CD1c-positive myeloid dendritic cell (primary cell): Measurements from ENCODE around the gene HERC2.

Source experiments
- DNase-seq: peaks from one replicate; pipeline ENCODE4 v3.0.0-alpha.2; 2016; ENCODE audit errors: extremely low spot score

Gene HERC2

GRCh38 chr15:28096670-28097431 lies 225.1 kb downstream of the HERC2 start:
- DNase-seq = no peak

DNA sequence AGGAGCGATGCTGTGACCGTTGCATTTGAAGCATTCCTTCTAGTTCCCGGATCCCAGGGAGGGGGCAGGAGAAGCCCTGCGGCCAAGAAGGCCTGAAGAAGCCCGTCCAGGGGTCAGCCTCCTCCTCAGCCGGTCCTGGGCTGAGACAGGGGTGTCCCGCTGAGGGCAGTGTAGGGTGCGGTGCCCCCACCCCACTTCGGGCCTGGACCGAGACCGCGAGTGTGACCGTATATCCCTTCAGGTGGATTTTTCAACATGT lies 225.6 kb downstream of the HERC2 start:
- DNase-seq = no peak

DNA sequence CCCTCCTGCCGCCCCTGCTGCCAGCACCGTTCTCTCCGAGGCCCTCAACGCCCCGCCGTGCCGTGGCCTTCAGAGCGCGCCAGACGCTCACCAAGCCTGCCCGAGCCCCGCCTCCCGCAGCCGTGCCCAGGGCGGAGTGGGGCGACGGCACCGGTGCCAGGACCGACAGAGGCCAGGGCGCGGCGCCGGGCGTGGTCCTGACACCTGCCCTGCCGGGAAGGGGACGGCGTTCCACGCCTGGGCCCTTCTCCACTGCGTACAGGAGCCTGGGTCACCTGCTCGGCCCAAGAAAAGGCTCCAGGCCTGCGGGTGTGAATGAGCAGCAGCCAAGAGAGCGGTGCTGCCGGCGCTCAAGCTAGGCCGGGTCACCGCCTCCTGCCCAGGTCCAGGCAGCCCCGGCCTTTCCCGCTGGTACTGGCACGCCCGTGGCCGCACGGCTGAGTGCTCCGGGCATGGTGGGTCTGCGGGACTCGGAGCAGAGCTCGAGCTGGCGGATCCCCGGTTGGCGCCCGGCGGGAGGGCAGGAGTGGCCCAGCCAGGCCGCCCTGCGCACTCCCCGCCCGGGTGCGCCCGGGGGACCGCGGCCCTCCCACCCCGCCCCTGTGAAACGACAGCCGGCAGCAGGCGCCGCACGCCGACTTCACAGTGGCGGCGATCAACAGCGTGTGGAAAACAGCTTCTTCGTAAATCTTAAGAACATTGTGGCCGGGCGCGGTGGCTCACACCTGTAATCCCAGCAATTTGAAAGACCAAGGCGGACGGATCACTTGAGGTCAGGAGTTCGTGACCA lies 227.1 kb downstream of the HERC2 start:
- peak; percentile 11 for DNase-seq

- DNase-seq = no peak
These were observed 228.0 kb downstream of the HERC2 start for GRCh38 chr15:28093752-28094535.

GRCh38 chr15:28091313-28091712 lies 230.7 kb downstream of the HERC2 start:
- DNase-seq = no peak

DNA sequence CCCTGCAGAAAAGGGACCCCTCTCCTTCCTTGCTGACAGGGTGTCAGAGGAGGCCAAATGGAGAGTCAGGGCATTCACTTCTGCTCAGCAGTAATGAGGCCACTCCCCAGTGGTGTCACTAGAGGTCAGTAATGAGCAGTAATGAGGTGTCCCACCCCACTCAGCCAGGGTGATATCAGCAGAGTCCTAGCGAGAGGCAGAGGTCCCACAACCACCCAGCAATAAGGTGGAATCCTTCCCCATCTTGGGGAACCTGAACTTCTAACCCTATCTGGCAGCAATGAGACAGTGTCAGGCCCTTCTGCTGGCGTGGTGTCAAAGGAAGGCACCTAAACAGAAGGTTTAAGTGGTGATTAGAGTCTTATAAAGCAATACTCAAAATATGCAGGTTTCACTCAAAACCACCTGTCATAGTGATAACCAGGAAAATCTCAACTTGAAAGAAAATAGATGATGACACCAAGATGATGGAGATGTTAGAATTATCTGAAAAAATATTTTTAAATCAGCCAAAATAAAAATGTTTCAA lies 235.7 kb downstream of the HERC2 start:
- peak; percentile 58 for DNase-seq

- DNase-seq = no peak
These were observed 236.3 kb downstream of the HERC2 start for GRCh38 chr15:28085489-28086174.

DNA sequence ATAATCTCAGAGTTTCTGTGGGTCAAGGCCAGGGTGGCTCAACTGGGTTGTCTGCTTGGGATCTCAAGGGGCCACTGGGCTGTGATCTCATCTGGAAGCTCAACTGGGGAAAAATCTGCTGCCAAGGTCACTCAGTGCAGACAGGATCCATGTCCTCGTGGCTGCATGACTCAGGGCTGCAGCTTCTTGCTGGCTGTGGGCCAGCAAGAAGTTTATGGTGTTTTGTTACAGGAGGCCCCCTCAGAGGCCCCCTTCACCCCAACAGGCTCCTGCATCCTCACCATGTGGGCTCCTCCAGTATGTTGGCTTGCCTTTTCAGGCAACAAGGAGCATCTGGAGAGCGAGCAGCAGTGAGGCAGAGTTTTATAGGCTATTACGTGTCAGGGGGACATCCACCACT lies 237.4 kb downstream of the HERC2 start:
- no peak for DNase-seq

DNA sequence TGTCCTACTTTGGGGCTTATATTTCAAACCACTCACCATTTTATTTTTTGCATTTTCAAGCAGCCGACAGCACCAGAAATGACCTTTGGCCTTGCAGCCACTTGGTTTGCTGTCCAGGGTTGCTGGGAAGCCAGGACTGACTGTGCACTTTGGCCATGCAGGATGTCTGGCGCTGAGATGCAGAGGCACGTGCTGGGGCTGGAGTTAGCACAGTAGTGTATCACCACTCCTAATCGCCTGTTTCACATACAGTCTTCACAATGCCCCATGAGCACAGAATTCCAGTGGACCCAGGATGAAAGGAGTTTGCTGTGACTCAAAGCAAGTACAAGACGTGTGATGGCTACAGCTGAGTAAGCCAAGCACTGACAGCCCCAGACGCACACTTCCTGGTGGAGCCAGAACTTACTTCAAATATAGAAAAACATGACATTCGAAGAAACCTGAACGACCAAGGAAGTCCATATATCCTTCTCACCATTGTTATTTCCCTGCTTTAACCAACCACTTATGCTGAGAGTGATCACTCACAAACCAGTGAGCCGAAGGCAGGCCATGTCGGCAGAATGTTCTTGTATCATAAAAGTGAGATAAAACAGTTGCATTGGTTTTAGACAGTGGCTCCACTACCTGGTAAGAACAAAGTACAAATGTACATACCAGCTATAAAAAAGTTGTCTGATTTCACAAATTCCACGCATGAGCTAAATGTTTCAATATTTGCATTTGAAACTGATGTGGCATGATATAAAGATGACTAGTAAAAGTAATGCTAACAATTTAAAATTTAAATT lies 238.9 kb downstream of the HERC2 start:
- DNase-seq = no peak

GRCh38 chr15:28081594-28081993 lies 240.4 kb downstream of the HERC2 start:
- no peak for DNase-seq

DNA sequence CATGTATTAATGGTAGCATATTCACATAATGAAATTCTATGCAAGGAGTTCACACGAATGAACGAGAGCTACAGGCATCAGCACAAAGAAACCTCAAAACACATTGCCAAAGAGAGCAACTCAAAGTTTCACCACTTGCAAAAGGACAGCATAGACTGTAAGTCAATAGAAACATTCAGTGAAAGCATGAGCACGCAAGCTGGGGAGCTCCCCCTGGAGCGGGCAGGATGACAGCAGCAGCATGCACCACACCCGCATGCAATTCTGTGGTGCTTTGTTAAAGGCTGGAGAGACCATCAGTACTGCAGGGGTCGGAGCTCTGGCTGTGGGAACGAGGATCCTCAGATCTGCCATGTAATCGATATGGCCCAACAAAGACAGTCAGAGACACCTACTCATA lies 241.6 kb downstream of the HERC2 start:
- no peak for DNase-seq

DNA sequence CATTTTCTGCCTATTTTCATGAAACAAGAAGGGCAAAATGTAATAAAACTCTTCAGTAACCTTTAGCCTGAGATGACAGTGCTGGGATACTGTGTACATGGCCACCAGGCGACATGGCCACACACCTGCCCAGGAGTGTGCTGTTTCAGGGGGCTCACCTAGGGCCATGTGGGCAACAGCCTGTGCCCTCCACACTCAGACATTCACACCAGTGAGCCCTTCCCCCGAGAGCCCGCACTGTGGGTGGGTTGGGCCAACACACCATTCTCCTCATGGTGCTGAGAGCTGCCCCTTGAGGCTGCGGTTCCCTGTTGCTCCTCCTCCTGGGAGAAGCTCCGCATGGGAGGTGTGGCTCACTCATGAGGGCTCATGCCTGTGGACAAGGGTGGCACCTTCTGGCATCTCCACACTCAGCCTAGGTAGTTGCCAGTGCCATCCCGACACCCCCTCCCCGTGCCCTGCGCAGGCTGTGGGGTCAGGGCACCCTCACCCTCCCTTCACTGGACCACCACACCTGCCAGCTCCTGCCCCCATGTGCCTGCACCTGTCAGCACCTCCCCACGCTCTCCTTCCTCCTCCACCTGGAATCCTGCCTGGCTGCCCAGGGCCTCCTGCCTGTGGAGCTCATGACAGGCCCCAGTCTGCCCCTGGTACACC lies 242.5 kb downstream of the HERC2 start:
- no peak for DNase-seq

DNA sequence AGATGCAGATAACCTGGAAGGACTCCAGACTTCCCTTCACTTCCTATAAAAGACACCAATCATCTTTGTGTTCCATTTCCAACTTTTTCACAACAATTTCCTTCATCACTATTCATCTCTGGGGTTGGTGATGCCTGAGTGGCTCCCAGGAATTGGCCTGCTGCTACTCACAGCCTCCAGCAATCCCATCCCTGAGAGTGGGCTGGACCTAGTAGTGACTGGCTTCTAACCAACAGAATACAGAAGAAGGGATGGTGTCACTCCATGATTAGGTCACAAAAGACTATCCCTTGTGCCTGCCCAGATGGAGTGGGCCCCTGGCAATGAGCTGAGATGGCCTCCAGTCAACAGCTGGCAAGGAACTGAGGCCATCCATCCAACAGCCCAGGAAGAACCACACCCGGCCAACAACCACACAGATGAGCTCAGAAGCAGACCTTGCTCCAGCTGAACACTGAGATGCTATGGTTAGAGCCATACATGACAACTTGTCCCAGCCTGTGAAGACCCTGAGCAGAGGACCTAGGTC lies 243.7 kb downstream of the HERC2 start:
- no peak for DNase-seq

DNA sequence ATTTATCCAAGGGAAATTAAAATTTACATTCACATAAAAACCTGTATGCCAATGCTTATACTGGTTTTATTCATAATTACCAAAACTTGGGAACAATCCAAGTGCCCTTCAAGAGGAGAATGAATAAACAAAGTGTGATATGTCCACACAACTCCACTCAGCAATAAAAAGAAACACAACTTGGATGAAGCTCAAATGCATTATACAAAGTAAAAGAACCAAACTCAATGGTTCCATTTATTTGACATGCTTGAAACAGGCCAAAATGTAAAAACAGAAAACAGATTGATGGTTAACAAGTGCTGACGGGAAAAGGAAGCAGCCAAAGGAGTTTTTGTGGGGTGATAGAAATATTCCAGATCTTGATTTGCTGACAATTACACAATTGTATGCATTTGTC lies 246.4 kb downstream of the HERC2 start:
- no peak for DNase-seq

GRCh38 chr15:28068930-28069329 lies 253.0 kb downstream of the HERC2 start:
- no peak for DNase-seq

DNA sequence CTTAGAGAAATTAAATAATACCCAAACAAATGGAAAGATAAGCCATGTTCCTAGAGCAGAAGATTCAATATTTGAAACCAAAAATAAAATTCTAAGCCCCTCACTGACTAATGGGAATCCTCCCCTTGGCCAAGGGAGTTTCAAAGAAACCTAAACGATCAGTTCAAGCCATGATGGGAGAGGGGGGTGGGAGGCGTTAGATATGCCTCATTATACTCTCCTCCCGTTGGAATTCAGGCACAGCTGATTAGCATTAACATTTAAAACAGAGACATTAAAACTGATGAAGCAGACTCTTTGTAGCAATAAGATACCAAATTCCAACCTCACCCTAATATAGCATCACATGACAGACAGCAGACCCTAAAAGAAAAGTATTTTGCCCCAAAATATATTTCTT lies 255.7 kb downstream of the HERC2 start:
- DNase-seq = no peak
